ENCODE data around the gene NAV3. TPM values are rescaled to one million over a fixed set of nuclear protein-coding genes. Genes with fewer than 3 reads are reported as not detected.

NAV3 gene
- total RNA-seq, 1 donor from 2014 or later: 16.2 TPM

DNA sequence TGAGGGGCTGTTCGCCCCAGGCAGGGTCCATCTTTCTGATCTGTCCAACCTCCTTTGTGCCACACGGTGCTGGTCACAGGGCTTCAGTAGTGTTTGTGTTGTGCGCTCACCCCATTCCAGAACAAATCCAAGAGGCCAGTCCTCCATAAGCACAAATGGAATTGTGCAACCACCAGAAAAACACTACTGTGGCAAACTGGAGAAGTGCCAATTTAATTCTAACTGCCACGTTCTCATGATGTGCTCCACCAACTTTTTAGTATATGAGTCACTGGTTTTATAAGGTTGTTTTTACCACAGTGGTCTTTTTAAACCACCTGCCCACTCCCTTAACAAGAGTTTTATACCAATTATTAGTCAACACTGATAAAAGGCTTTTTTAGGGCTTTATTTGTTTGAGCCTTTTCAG lies 380.2 kb downstream of the NAV3 start:
- H3K27me3 ChIP-seq: no peaks in the 10 kb centered on the region
- H3K4me3 ChIP-seq: no peak overlapping the region
- intact Hi-C loops (cut with DNase I): no loop called here
- TF ChIP-seq, protein P1, sequence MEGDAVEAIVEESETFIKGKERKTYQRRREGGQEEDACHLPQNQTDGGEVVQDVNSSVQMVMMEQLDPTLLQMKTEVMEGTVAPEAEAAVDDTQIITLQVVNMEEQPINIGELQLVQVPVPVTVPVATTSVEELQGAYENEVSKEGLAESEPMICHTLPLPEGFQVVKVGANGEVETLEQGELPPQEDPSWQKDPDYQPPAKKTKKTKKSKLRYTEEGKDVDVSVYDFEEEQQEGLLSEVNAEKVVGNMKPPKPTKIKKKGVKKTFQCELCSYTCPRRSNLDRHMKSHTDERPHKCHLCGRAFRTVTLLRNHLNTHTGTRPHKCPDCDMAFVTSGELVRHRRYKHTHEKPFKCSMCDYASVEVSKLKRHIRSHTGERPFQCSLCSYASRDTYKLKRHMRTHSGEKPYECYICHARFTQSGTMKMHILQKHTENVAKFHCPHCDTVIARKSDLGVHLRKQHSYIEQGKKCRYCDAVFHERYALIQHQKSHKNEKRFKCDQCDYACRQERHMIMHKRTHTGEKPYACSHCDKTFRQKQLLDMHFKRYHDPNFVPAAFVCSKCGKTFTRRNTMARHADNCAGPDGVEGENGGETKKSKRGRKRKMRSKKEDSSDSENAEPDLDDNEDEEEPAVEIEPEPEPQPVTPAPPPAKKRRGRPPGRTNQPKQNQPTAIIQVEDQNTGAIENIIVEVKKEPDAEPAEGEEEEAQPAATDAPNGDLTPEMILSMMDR (IDR thresholded peaks at IDR 0.05): no peak
- TF ChIP-seq POLR2AphosphoS5 (IDR thresholded peaks at IDR 0.05; ENCODE audit: insufficient read depth in 1 of 2, low read depth in 1 of 2) (peak in 1 of 2 donors; percentile 54), POLR2A (IDR thresholded peaks at IDR 0.05) (no peak)
- peak overlapping the region; percentile 77 for H3K27ac ChIP-seq
- H3K9me3 ChIP-seq: no peaks in the 10 kb centered on the region
- no peak for DNase-seq (ENCODE audit: extremely low spot score in 2 of 2)
- no peaks in the 10 kb centered on the region for H3K4me1 ChIP-seq
- H3K36me3 ChIP-seq: no peaks in the 10 kb centered on the region

DNA sequence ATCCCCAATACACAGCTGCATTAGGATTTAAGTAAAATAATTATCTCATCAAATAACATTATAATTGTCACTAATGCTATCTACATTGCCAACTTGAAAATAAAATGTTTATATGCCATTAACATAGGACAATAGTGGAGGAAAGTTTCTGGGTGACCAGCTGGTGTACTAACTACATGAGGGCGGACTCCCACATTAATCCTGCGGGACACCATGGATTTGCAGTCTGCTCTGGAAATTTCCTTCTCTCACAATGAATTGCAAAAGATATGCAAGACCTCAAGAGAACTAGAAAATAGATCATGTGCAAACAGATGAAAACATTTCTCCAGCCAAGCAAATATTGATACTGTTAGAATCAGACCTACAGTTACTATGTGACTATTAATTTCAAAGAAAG lies 390.1 kb downstream of the NAV3 start:
- Histone ChIP-seq H3K27ac (no peak overlapping the region), H3K27me3 (no peaks in the 10 kb centered on the region), H3K4me1 (no peaks in the 10 kb centered on the region), H3K36me3 (no peaks in the 10 kb centered on the region), H3K9me3 (no peaks in the 10 kb centered on the region), H3K4me3 (no peak overlapping the region)
- intact Hi-C loops (cut with DNase I): no loop called here
- DNase-seq (ENCODE audit: extremely low spot score in 2 of 2): no peak
- TF ChIP-seq, protein P1 (IDR thresholded peaks at IDR 0.05): no peak
- no peak for TF ChIP-seq POLR2AphosphoS5 (IDR thresholded peaks at IDR 0.05; ENCODE audit: insufficient read depth in 1 of 2, low read depth in 1 of 2)
- TF ChIP-seq POLR2A (IDR thresholded peaks at IDR 0.05): no peak

DNA sequence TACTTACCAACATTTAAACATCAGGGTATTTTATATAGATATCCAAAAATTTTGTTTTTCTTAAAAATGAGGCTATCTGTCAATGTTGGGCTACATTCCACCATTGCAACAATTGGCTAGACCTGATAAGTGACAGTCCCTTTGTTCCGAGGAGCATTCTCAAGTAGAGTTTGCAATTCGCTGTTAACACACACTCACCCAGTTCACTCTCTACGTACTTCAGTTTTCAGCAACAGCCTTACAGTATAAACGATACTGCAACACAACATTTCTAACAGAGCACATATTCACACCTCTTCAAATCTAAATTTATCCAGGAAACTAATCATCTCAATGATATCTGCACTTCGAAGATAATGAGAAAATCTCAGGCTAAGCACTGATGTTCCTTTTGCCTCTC lies 393.5 kb downstream of the NAV3 start:
- no peaks in the 10 kb centered on the region for H3K36me3 ChIP-seq
- intact Hi-C loops (cut with DNase I): no loop called here

DNA sequence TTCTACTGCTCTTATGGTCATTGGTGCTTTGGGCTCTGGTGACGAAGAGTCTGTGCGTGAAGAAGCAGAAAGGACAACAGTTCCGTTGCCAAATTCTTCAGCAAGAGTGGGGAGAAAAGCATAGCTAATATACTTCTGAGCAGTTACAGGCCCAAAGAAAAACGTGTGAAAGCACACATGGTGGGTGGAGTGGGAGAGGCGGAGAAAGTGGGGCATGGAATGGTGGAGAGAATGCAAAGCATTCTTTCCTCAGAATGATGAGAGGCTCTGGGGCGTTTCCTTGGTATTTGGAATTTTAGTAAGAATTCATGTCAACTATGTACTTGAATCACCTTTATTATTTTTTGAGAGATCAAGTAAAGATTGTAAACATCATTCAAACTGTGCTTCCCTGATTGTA lies 396.1 kb downstream of the NAV3 start:
- Histone ChIP-seq H3K27ac (no peak overlapping the region), H3K4me3 (no peak overlapping the region), H3K27me3 (no peaks in the 10 kb centered on the region), H3K9me3 (no peaks in the 10 kb centered on the region), H3K4me1 (no peaks in the 10 kb centered on the region), H3K36me3 (no peaks in the 10 kb centered on the region)
- intact Hi-C loops (cut with DNase I): no loop called here
- TF ChIP-seq POLR2A (IDR thresholded peaks at IDR 0.05) (no peak), POLR2AphosphoS5 (IDR thresholded peaks at IDR 0.05; ENCODE audit: insufficient read depth in 1 of 2, low read depth in 1 of 2) (no peak)
- TF ChIP-seq, protein P1 (IDR thresholded peaks at IDR 0.05): no peak
- DNase-seq (ENCODE audit: extremely low spot score in 2 of 2): no peak

More for the DNA sequence above, 393.5 kb downstream of the NAV3 start:
- H3K4me3 ChIP-seq: no peak overlapping the region
- H3K9me3 ChIP-seq: no peaks in the 10 kb centered on the region
- TF ChIP-seq POLR2A (IDR thresholded peaks at IDR 0.05) (no peak), POLR2AphosphoS5 (IDR thresholded peaks at IDR 0.05; ENCODE audit: insufficient read depth in 1 of 2, low read depth in 1 of 2) (no peak)
- TF ChIP-seq, protein P1 (IDR thresholded peaks at IDR 0.05): no peak
- H3K27ac ChIP-seq: no peak overlapping the region
- H3K4me1 ChIP-seq: no peaks in the 10 kb centered on the region
- DNase-seq (ENCODE audit: extremely low spot score in 2 of 2): no peak
- no peaks in the 10 kb centered on the region for H3K27me3 ChIP-seq

DNA sequence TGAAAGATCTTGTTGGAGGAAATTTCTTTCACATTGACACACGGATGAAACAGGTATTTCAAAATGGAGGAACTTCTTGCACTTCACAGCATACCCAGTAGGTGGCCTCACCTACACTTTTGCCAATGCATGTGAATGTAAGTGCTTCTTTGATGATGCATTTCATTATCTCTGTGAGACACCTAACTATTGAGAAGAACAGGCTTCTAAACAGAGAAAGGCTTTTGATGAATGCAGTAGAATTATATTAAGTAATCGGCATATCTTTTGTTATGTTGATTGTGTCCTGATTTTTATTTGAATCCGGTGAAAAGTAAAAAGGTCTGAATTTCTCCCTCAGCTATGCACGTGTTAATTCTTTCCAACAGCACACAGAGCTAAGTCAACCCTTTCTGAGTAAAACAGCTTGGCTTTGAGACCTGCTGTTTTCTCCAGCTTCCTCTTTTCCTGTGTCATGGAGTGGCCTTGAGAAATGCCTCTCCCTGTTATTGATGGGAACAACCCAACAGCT lies 399.0 kb downstream of the NAV3 start:
- Histone ChIP-seq H3K4me1 (no peaks in the 10 kb centered on the region), H3K27me3 (no peaks in the 10 kb centered on the region), H3K9me3 (no peaks in the 10 kb centered on the region), H3K4me3 (no peak overlapping the region), H3K27ac (no peak overlapping the region), H3K36me3 (no peaks in the 10 kb centered on the region)
- no peak for DNase-seq (ENCODE audit: extremely low spot score in 2 of 2)
- TF ChIP-seq POLR2A (IDR thresholded peaks at IDR 0.05): no peak
- no peak for TF ChIP-seq POLR2AphosphoS5 (IDR thresholded peaks at IDR 0.05; ENCODE audit: insufficient read depth in 1 of 2, low read depth in 1 of 2)
- TF ChIP-seq, protein P1 (IDR thresholded peaks at IDR 0.05): no peak
- intact Hi-C loops (cut with DNase I): no loop called here
